ENCODE measurements around the gene PCYT2. TPM values are rescaled to one million over a fixed set of nuclear protein-coding genes. Genes with fewer than 3 reads are reported as not detected.

Gene PCYT2
- total RNA-seq, 2 experiments from 2014 or later = 18.7 to 18.9 TPM

DNA sequence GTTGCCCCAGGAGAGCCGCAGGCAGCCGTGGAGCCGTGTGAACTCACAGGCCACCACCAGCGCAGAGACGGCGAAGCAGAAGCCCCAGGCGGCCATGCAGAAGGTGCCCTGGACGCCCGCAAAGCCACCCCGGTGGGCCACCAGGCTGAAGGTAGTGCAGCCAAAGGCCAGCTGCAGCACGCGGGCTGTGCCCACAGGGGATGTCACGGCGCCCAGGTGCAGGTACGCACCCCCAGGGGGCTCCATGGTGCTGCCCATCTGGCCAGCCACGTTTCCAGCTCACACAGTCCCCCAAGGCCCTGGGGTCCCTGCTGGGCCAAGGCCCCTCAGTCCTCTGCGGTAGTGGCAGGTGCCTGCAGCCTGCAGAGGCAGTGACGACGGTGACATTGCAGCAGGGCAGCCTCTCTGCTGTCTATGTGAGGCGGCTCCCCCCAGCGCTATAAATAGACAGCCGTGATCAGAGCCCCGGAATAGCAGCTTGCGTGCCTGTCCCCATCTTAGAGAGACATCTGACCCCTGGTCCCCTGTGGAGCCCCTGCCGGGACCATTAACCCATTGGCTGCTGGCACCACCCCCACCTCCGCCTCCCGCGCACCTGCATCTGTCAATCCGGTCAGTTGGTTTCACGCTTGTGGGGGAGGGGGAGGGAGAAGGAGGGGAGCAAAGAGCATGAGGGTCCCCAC, 30.4 kb upstream of the PCYT2 start:
- intact Hi-C loops (cut with DNase I, micrococcal nuclease) = no loop called here
- POLR2A ChIA-PET = no interaction called here
- peaks cover 0 to 11% of the 10 kb centered on the region in 2 experiments for H3K9me3 ChIP-seq (ENCODE audit: control insufficient read depth in 1 of 2, insufficient read depth in 1 of 2, low read length in 2 of 2)
- H3K4me3 ChIP-seq (ENCODE audit: low read length) = no peak overlapping the region
- H3K27me3 ChIP-seq (ENCODE audit: control insufficient read depth in 1 of 2, insufficient read depth in 2 of 2, low read length in 2 of 2) = peaks cover 0 to 9% of the 10 kb centered on the region in 2 experiments
- DNase-seq (no peak), ATAC-seq (ENCODE audit: poor library complexity) (no peak)
- Mint-ChIP-seq H3K4me3 (no peak overlapping the region), H3K27ac (no peak overlapping the region), H3K9me3 (no peaks in the 10 kb centered on the region), H3K4me1 (ENCODE audit: low read depth) (no peaks in the 10 kb centered on the region), H3K27me3 (peaks cover 6% of the 10 kb centered on the region), H3K36me3 (ENCODE audit: low read depth) (no peaks in the 10 kb centered on the region)
- TF ChIP-seq CTCF (IDR thresholded peaks at IDR 0.05) = no peak
- peaks cover 12% of the 10 kb centered on the region for H3K4me1 ChIP-seq (ENCODE audit: insufficient read depth, low read length)
- CTCF ChIA-PET = interaction anchor here (1.9 kb wide), 1 partner anchor 18 kb away, joined by 4 read pairs; no protein-coding TSS in a partner anchor
- H3K27ac ChIP-seq (ENCODE audit: low read depth in 1 of 2, low read length in 2 of 2) = no peak overlapping the region
- H3K36me3 ChIP-seq (ENCODE audit: insufficient read depth, low read length) = no peaks in the 10 kb centered on the region

DNA sequence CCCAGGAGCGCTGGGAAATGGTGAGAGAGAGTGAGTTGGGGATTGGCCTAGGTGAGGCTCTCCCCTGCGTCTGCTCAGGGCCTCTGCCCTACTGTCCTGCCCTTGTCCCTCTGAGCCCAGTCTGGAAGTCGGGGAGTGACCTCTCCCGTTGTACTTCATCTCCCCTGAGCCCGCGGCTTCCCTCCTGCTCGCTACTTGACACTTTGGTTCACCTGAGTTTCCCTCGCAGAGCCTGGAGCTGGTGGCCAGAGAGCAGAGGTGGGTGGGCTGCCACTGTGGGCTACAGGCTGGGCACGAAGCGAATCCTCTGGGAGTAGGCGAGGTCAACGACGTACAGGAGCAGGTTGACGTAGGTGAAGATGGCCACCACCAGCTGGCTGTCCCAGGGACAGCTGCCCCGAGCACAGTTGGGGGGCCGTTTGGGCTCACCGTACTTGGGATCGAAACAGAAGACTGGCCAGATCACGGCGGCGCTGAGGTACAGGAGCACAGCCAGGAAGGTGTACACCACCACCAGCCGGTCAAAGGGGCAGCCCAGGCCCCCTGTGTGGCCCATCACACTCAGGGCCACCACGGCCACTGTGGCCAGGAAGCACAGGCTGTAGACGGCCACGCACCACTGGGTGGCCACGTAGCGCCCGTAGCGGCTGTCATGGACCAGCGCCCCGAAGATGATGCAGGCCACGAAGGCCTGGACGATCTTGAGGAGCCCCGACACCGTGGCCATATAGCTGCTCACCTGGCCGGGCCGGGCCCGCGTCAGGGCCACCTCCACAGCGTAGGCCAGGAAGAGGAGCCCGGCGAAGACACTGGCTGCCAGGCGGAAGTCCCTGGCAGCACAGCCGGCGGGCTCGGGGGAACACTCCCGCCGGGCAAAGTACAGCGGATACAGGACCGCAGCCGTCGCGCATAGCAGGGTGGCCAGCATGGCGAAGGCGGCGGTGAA, 29.6 kb upstream of the PCYT2 start:
- Mint-ChIP-seq H3K4me3 (peak overlapping the region; percentile 38), H3K36me3 (ENCODE audit: low read depth) (no peaks in the 10 kb centered on the region), H3K27ac (no peak overlapping the region), H3K9me3 (no peaks in the 10 kb centered on the region), H3K4me1 (ENCODE audit: low read depth) (no peaks in the 10 kb centered on the region), H3K27me3 (peaks cover 6% of the 10 kb centered on the region)
- peaks cover 0 to 11% of the 10 kb centered on the region in 2 experiments for H3K9me3 ChIP-seq (ENCODE audit: control insufficient read depth in 1 of 2, insufficient read depth in 1 of 2, low read length in 2 of 2)
- peaks cover 0 to 9% of the 10 kb centered on the region in 2 experiments for H3K27me3 ChIP-seq (ENCODE audit: control insufficient read depth in 1 of 2, insufficient read depth in 2 of 2, low read length in 2 of 2)
- H3K4me1 ChIP-seq (ENCODE audit: insufficient read depth, low read length) = peaks cover 16% of the 10 kb centered on the region
- ATAC-seq (ENCODE audit: poor library complexity) (no peak), DNase-seq (no peak)
- POLR2A ChIA-PET = no interaction called here
- no peak overlapping the region for H3K27ac ChIP-seq (ENCODE audit: low read depth in 1 of 2, low read length in 2 of 2)
- TF ChIP-seq CTCF (IDR thresholded peaks at IDR 0.05) = no peak
- no peaks in the 10 kb centered on the region for H3K36me3 ChIP-seq (ENCODE audit: insufficient read depth, low read length)
- CTCF ChIA-PET = interaction anchor here (1.9 kb wide), 1 partner anchor 19 kb away, joined by 4 read pairs; no protein-coding TSS in a partner anchor
- intact Hi-C loops (cut with DNase I, micrococcal nuclease) = no loop called here
- H3K4me3 ChIP-seq (ENCODE audit: low read length) = no peak overlapping the region

DNA sequence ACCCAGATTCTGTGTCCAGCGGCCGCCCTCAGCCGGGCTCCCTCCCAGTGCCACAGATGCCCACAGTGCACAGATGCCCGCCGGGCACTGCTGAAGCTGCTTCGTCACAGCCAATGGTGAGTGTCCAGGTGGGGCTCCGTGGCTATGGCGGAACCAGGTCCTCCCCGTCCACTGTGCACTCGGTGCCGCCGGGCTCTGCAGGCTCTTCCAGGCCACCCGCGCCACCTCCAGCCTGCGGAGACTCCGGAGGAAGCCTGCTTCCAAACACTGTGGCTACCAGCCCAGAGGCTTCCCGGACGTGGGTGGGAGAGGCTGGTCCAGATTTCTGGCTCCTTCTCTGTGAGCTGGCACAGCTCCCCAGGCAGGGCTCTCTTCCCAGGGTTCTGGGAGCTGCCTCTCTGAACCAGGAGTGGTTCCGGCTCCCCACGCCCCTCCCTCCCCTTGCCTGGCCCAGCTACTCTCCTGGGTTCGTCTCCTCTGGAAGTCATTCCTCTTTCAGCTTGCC, 28.7 kb upstream of the PCYT2 start:
- Histone ChIP-seq H3K27me3 (ENCODE audit: control insufficient read depth in 1 of 2, insufficient read depth in 2 of 2, low read length in 2 of 2) (peaks cover 0 to 9% of the 10 kb centered on the region in 2 experiments), H3K9me3 (ENCODE audit: control insufficient read depth in 1 of 2, insufficient read depth in 1 of 2, low read length in 2 of 2) (peaks cover 0 to 11% of the 10 kb centered on the region in 2 experiments), H3K36me3 (ENCODE audit: insufficient read depth, low read length) (no peaks in the 10 kb centered on the region), H3K4me1 (ENCODE audit: insufficient read depth, low read length) (peaks cover 16% of the 10 kb centered on the region), H3K4me3 (ENCODE audit: low read length) (no peak overlapping the region), H3K27ac (ENCODE audit: low read depth in 1 of 2, low read length in 2 of 2) (no peak overlapping the region)
- Mint-ChIP-seq H3K4me1 (ENCODE audit: low read depth) (no peaks in the 10 kb centered on the region), H3K27ac (no peak overlapping the region), H3K4me3 (peak overlapping the region; percentile 38), H3K27me3 (peaks cover 6% of the 10 kb centered on the region), H3K9me3 (no peaks in the 10 kb centered on the region), H3K36me3 (ENCODE audit: low read depth) (no peaks in the 10 kb centered on the region)
- intact Hi-C loops (cut with DNase I, micrococcal nuclease) = no loop called here
- no peak for ATAC-seq (ENCODE audit: poor library complexity)
- DNase-seq = no peak
- CTCF ChIA-PET = interaction anchor here (1.9 kb wide), 1 partner anchor 20 kb away, joined by 4 read pairs; no protein-coding TSS in a partner anchor
- POLR2A ChIA-PET = interaction anchor here (0.6 kb wide), 1 partner anchor 38 kb away, joined by 3 read pairs; the partner anchor contains the start of gene NPB
- TF ChIP-seq CTCF (IDR thresholded peaks at IDR 0.05) = no peak

All from CD4-positive, alpha-beta T cell (primary cell).